Measurements from ENCODE around the gene RINL. TPM values are rescaled to one million over a fixed set of nuclear protein-coding genes. Genes with fewer than 3 reads are reported as not detected.

The RINL gene
- total RNA-seq, 1 experiment from 2014 or later: 1.3 TPM

DNA sequence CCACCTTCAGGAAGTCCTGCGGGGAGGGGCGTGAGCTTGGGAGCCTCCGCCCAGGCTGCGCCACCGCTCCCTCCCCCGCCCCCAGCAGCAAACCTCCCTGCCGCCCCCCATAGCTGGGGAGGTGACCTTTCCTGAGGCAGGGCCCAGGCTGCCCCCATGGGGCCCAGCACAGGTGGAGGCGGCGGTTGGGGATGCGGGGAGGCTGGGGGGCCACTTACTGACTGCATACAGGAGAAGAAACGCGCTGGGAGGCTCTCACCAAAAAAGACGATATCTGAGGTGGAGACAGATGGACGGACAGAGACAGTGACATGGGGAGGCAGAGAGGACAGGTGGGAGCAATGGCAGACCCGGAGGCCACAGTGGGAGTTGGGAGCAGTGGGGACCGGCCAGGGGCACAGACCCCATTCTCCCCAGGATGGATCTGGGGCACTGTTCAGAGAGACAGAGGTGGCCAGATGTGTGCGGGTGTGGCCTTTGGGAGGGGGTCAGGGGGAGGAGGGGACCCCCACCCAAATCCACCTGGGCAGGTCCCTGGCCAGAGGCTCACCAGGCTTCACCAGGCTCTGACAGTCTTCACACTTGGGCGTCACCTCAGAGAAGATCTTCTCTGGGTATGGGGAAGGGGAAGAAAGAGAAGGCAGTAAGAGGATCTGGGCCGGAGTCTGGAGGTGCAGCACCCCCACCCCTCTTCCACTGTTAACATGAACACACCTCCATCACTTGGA, 3.0 kb upstream of the RINL start:
- in situ Hi-C loops (cut with HindIII; ENCODE audit: low pct_unique_long_range_greater_than_20kb, low sequenced_read_pairs): no loop called here
- ChIA-PET CTCF (interaction anchor here (0.6 to 1.1 kb wide), 2 partner anchors 10 to 13 kb away, joined by 3 to 5 read pairs; no protein-coding TSS in a partner anchor), POLR2A (interaction anchor here (0.6 kb wide), 1 partner anchor 24 kb away, joined by 9 read pairs; no protein-coding TSS in a partner anchor)
- ATAC-seq (no peak), DNase-seq (ENCODE audit: low read depth, low spot score) (no peak)
- no peak overlapping the region for H3K27ac ChIP-seq (ENCODE audit: low read length)
- intact Hi-C loops (cut with micrococcal nuclease; ENCODE audit: unreplicated experiment): no loop called here
- TF ChIP-seq TCF7L2 (IDR thresholded peaks at IDR 0.05; ENCODE audit: low read depth, low read length) (no peak), SIN3A (IDR thresholded peaks at IDR 0.05; ENCODE audit: borderline replicate concordance, insufficient read depth, low read depth, low read length) (0 out of 2 replicates have a peak, but pooled peaks have one; percentile 26), POLR2AphosphoS5 (IDR thresholded peaks at IDR 0.05; ENCODE audit: low read depth, low read length) (no peak)
- TF ChIP-seq, protein P1, sequence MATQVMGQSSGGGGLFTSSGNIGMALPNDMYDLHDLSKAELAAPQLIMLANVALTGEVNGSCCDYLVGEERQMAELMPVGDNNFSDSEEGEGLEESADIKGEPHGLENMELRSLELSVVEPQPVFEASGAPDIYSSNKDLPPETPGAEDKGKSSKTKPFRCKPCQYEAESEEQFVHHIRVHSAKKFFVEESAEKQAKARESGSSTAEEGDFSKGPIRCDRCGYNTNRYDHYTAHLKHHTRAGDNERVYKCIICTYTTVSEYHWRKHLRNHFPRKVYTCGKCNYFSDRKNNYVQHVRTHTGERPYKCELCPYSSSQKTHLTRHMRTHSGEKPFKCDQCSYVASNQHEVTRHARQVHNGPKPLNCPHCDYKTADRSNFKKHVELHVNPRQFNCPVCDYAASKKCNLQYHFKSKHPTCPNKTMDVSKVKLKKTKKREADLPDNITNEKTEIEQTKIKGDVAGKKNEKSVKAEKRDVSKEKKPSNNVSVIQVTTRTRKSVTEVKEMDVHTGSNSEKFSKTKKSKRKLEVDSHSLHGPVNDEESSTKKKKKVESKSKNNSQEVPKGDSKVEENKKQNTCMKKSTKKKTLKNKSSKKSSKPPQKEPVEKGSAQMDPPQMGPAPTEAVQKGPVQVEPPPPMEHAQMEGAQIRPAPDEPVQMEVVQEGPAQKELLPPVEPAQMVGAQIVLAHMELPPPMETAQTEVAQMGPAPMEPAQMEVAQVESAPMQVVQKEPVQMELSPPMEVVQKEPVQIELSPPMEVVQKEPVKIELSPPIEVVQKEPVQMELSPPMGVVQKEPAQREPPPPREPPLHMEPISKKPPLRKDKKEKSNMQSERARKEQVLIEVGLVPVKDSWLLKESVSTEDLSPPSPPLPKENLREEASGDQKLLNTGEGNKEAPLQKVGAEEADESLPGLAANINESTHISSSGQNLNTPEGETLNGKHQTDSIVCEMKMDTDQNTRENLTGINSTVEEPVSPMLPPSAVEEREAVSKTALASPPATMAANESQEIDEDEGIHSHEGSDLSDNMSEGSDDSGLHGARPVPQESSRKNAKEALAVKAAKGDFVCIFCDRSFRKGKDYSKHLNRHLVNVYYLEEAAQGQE (IDR thresholded peaks at IDR 0.05; ENCODE audit: insufficient read depth in 1 of 2, low read depth in 2 of 2, low read length in 1 of 2): no peak
- H3K36me3 ChIP-seq (ENCODE audit: control insufficient read depth, insufficient read depth, low read length): no peaks in the 10 kb centered on the region
- no peak overlapping the region for H3K4me3 ChIP-seq (ENCODE audit: low read depth in 2 of 2, low read length in 2 of 2)
- H3K4me1 ChIP-seq (ENCODE audit: control insufficient read depth, insufficient read depth, low read length): peaks cover 7% of the 10 kb centered on the region; the same call in 1 of the 2 replicates
- H3K9me3 ChIP-seq (ENCODE audit: control insufficient read depth, insufficient read depth, low read depth, low read length): no peaks in the 10 kb centered on the region
- BruUV-seq (replicated peaks): no TSS peak
- H3K27me3 ChIP-seq (ENCODE audit: control insufficient read depth, insufficient read depth, low read length): no peaks in the 10 kb centered on the region

DNA sequence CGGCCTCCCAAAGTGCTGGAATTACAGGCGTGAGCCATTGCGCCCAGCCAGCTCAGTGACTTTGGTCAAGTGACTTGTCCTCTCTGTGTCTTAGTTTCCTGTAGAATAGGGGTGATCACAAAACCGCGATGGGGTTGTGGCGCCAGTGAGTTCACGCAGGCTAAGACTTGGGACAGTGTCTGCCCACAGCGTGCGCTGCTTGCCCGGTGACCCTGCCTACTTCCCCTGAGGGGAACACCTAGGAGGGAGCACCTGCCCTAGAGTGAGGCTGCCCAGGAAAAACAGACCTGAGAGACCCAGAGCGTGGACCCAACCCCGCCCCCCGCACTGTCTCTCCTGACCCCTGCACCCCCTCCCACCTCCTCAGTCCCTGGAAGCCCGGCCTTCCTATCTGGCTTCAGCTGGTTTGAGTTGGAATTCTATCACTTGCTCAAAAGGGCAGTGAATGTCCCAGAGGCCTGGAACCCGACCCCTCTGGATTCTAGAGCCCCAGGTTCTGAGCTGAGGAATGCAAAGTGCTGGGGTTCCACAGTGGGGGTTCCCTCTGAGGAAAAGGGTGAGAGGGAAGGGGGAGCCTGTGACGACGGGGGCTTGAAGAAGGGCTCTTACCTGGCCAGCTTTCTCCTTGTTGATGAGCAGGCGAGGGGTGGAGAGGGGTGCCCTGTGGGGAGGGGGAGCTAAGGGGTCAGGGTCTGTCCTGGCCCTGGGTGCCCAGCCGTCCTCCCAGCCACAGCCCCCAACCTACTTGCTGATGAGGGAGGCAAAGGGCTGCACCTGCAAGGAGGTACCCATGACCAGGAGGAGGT, 2.2 kb upstream of the RINL start:
- intact Hi-C loops (cut with micrococcal nuclease; ENCODE audit: unreplicated experiment): no loop called here
- Histone ChIP-seq H3K36me3 (ENCODE audit: control insufficient read depth, insufficient read depth, low read length) (no peaks in the 10 kb centered on the region), H3K27me3 (ENCODE audit: control insufficient read depth, insufficient read depth, low read length) (no peaks in the 10 kb centered on the region), H3K4me3 (ENCODE audit: low read depth in 2 of 2, low read length in 2 of 2) (no peak overlapping the region), H3K9me3 (ENCODE audit: control insufficient read depth, insufficient read depth, low read depth, low read length) (no peaks in the 10 kb centered on the region), H3K27ac (ENCODE audit: low read length) (no peak overlapping the region), H3K4me1 (ENCODE audit: control insufficient read depth, insufficient read depth, low read length) (peaks cover 7% of the 10 kb centered on the region; the same call in 1 of the 2 replicates)
- no TSS peak for BruUV-seq (replicated peaks)
- no peak for ATAC-seq
- TF ChIP-seq TCF7L2 (IDR thresholded peaks at IDR 0.05; ENCODE audit: low read depth, low read length) (no peak), POLR2AphosphoS5 (IDR thresholded peaks at IDR 0.05; ENCODE audit: low read depth, low read length) (no peak), SIN3A (IDR thresholded peaks at IDR 0.05; ENCODE audit: borderline replicate concordance, insufficient read depth, low read depth, low read length) (no peak)
- TF ChIP-seq, protein P1 (IDR thresholded peaks at IDR 0.05; ENCODE audit: insufficient read depth in 1 of 2, low read depth in 2 of 2, low read length in 1 of 2): no peak
- TF ChIP-seq, protein P2, sequence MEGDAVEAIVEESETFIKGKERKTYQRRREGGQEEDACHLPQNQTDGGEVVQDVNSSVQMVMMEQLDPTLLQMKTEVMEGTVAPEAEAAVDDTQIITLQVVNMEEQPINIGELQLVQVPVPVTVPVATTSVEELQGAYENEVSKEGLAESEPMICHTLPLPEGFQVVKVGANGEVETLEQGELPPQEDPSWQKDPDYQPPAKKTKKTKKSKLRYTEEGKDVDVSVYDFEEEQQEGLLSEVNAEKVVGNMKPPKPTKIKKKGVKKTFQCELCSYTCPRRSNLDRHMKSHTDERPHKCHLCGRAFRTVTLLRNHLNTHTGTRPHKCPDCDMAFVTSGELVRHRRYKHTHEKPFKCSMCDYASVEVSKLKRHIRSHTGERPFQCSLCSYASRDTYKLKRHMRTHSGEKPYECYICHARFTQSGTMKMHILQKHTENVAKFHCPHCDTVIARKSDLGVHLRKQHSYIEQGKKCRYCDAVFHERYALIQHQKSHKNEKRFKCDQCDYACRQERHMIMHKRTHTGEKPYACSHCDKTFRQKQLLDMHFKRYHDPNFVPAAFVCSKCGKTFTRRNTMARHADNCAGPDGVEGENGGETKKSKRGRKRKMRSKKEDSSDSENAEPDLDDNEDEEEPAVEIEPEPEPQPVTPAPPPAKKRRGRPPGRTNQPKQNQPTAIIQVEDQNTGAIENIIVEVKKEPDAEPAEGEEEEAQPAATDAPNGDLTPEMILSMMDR (IDR thresholded peaks at IDR 0.05): no peak
- POLR2A ChIA-PET: interaction anchor here (0.6 kb wide), 1 partner anchor 23 kb away, joined by 9 read pairs; no protein-coding TSS in a partner anchor
- DNase-seq (ENCODE audit: low read depth, low spot score): no peak
- CTCF ChIA-PET: interaction anchor here (0.5 to 4.9 kb wide), 3 partner anchors 7 to 17 kb away, joined by 5 to 27 read pairs (median 5); no protein-coding TSS in a partner anchor
- in situ Hi-C loops (cut with HindIII; ENCODE audit: low pct_unique_long_range_greater_than_20kb, low sequenced_read_pairs): no loop called here
